B cell (primary cell): ENCODE results near the gene SC5D. TPM values are rescaled to one million over a fixed set of nuclear protein-coding genes. Genes with fewer than 3 reads are reported as not detected.

Experiments
- ATAC-seq: fragments of 200-7000 bp; cut with Tn5 transposase; one replicate; pipeline ENCODE4 v1.10.0; 2021; ENCODE audit warnings: low read depth, mild to moderate bottlenecking, moderate number of reproducible peaks, moderate library complexity
- CTCF ChIA-PET: fragments of 350-600 bp; sonication (Branson Sonifier 250); formaldehyde crosslinking; loops from one replicate; lab custom pipeline; 2021; ENCODE audit warnings: antibody characterized with exemption, inconsistent platforms; lab: Charles Lee
- POLR2A ChIA-PET: fragments of 350-600 bp; sonication (Branson Sonifier 250); formaldehyde crosslinking; loops from one replicate; lab custom pipeline; 2021; ENCODE audit warnings: antibody characterized with exemption; lab: Charles Lee
- DNase-seq: peaks from one replicate; pipeline ENCODE4 v3.0.0; 2013
- H2AFZ ChIP-seq: 2 replicates; pipeline ENCODE4 v1.6.1; 2012; ENCODE audit warnings: mild to moderate bottlenecking, low read depth, low read length; ENCODE audit not compliant: insufficient read depth, poor library complexity, severe bottlenecking
- H3K27ac ChIP-seq, 2 donors: 1 replicate in 1 of 2; 2 replicates in 1 of 2; pipeline ENCODE4 v1.5.1; 2012 to 2013; ENCODE audit warnings: low read length in 2 of 2, mild to moderate bottlenecking in 2 of 2, moderate library complexity in 1 of 2
- H3K27me3 ChIP-seq, 4 experiments: fragments of 200-600 bp in 1 of 4; sonication (generic) in 1 of 4; replicated peaks in 1 of 4; 1 replicate in 2 of 4; 2 replicates in 2 of 4; pipeline versions ENCODE4 v1.6.1 to v1.7.0; 2013 to 2016; ENCODE audit warnings: low read length in 3 of 4, mild to moderate bottlenecking in 2 of 4, mixed read lengths in 1 of 4, moderate library complexity in 1 of 4; ENCODE audit not compliant: insufficient read depth in 4 of 4, control insufficient read depth in 3 of 4; ENCODE audit errors: control extremely low read depth in 1 of 4
- H3K36me3 ChIP-seq, 2 experiments: replicated peaks in 1 of 2; 1 replicate in 1 of 2; 2 replicates in 1 of 2; pipeline versions ENCODE4 v1.6.1 to v1.7.1; 2013; ENCODE audit warnings: low read length in 1 of 2; ENCODE audit not compliant: insufficient read depth in 2 of 2, control insufficient read depth in 1 of 2; ENCODE audit errors: control extremely low read depth in 1 of 2, extremely low read depth in 1 of 2
- H3K4me1 ChIP-seq, 2 donors: fragments of 200-600 bp in 1 of 2; sonication (generic) in 1 of 2; 1 replicate in 1 of 2; 2 replicates in 1 of 2; pipeline versions ENCODE4 v1.5.1 to v1.6.1; 2013 to 2017; ENCODE audit warnings: low read length in 2 of 2; ENCODE audit not compliant: control insufficient read depth in 2 of 2, insufficient read depth in 2 of 2
- H3K4me2 ChIP-seq: replicated peaks from 2 replicates; pipeline ENCODE3; 2012; ENCODE audit warnings: mild to moderate bottlenecking, low read depth, low read length; ENCODE audit not compliant: poor library complexity, severe bottlenecking
- H3K4me3 ChIP-seq, 5 experiments: fragments of 200-600 bp in 1 of 5; sonication (generic) in 1 of 5; 1 replicate in 3 of 5; 2 replicates in 2 of 5; pipeline versions ENCODE4 v1.5.1 to v1.7.0; 2011 to 2016; ENCODE audit warnings: low read length in 4 of 5, mild to moderate bottlenecking in 4 of 5, low read depth in 2 of 5, control low read depth in 1 of 5, moderate library complexity in 1 of 5; ENCODE audit not compliant: insufficient read depth in 1 of 5; ENCODE audit errors: control extremely low read depth in 1 of 5, extremely low read depth in 1 of 5
- H3K79me2 ChIP-seq: fragments of 200-600 bp; sonication (generic); one replicate; pipeline ENCODE4 v1.6.0; 2016; ENCODE audit warnings: low read length; ENCODE audit not compliant: control insufficient read depth, insufficient read depth
- H3K9ac ChIP-seq: fragments of 200-600 bp; sonication (generic); 2 replicates; pipeline ENCODE4 v1.6.1; 2017; ENCODE audit warnings: mild to moderate bottlenecking, low read length, moderate library complexity
- H3K9me3 ChIP-seq, 3 donors: one replicate each; pipeline versions ENCODE4 v1.6.1 to v1.7.1; 2013; ENCODE audit warnings: low read length in 2 of 3; ENCODE audit not compliant: control insufficient read depth in 2 of 3, insufficient read depth in 1 of 3; ENCODE audit errors: control extremely low read depth in 1 of 3
- H4K20me1 ChIP-seq: 2 replicates; pipeline ENCODE4 v1.6.0; 2012; ENCODE audit warnings: mild to moderate bottlenecking, low read length; ENCODE audit not compliant: insufficient read depth, control insufficient read depth, poor library complexity, severe bottlenecking
- H3K27ac Mint-ChIP-seq: one replicate; pipeline ENCODE4 v1.8.0; 2021; ENCODE audit warnings: mixed read lengths
- H3K27me3 Mint-ChIP-seq: one replicate; pipeline ENCODE4 v1.8.0; 2021; ENCODE audit warnings: mixed read lengths
- H3K4me1 Mint-ChIP-seq: one replicate; pipeline ENCODE4 v1.8.0; 2021; ENCODE audit warnings: mixed read lengths
- H3K4me3 Mint-ChIP-seq: one replicate; pipeline ENCODE4 v1.8.0; 2021; ENCODE audit warnings: mixed read lengths
- H3K9me3 Mint-ChIP-seq: one replicate; pipeline ENCODE4 v1.8.0; 2022; ENCODE audit warnings: mixed read lengths; ENCODE audit not compliant: insufficient read depth
- EZH2 ChIP-seq: IDR thresholded peaks from 2 replicates; pipeline ENCODE4 v1.6.1; 2012; ENCODE audit warnings: borderline replicate concordance, low read depth, mild to moderate bottlenecking, moderate library complexity, low read length; ENCODE audit not compliant: insufficient read depth, poor library complexity, severe bottlenecking
- WGBS: methylation state at CpG from one replicate; pipeline ENCODE4 v1.1.5; 2013; ENCODE audit warnings: missing lambda C conversion rate; ENCODE audit not compliant: insufficient coverage; 5-methylcytosine and 5-hydroxymethylcytosine counted together
- intact Hi-C: fragments of 100-400 bp; cut with micrococcal nuclease; formaldehyde crosslinking; loops from one replicate; pipeline ENCODE4 v1.10.0; 2022
- polyA plus RNA-seq: library from polyadenylated mRNA; depleted of rRNA; stranded (reverse); fragments of >200 nt; gene quantifications from 2 replicates; pipeline ENCODE4 v1.2.3, GENCODE V29; 2012
- total RNA-seq, 2 donors: library from RNA; stranded (reverse); fragments of 120-200 nt in 1 of 2; gene quantifications; 1 replicate in 1 of 2; 2 replicates in 1 of 2; pipeline versions ENCODE4 v1.2.3 to v1.2.4, GENCODE V29; 2013 to 2022
- TF ChIP-seq, protein P1 (sequence below): fragments of 200-600 bp; IDR thresholded peaks from one replicate; pipeline ENCODE4 v1.8.0; 2022; ENCODE audit warnings: antibody characterized with exemption, mild to moderate bottlenecking

Gene SC5D
- total and polyA plus RNA-seq, 2 donors (not counting 1 experiment from before 2014, with no cell fraction given), result 15.2 to 54.8 TPM

DNA sequence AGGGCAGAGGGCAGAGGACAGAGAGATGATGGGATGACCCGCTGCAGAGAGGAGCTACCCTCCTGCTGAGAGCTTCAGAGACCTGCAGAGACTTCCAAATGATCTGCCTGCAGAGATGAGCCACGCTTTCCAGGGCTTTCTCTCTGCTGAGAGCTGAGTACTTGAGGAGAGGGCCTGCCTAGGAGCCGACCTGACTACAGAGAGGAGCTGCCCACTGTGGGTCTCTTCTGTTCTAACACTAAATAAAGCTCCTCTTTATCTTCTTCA lies 45.9 kb upstream of the SC5D start:
- TF ChIP-seq, protein P1, sequence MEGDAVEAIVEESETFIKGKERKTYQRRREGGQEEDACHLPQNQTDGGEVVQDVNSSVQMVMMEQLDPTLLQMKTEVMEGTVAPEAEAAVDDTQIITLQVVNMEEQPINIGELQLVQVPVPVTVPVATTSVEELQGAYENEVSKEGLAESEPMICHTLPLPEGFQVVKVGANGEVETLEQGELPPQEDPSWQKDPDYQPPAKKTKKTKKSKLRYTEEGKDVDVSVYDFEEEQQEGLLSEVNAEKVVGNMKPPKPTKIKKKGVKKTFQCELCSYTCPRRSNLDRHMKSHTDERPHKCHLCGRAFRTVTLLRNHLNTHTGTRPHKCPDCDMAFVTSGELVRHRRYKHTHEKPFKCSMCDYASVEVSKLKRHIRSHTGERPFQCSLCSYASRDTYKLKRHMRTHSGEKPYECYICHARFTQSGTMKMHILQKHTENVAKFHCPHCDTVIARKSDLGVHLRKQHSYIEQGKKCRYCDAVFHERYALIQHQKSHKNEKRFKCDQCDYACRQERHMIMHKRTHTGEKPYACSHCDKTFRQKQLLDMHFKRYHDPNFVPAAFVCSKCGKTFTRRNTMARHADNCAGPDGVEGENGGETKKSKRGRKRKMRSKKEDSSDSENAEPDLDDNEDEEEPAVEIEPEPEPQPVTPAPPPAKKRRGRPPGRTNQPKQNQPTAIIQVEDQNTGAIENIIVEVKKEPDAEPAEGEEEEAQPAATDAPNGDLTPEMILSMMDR, result no peak
- TF ChIP-seq EZH2, result no peak
- POLR2A ChIA-PET, result no interaction called here
- H3K9ac ChIP-seq, result no peak overlapping the region
- Mint-ChIP-seq H3K27ac (no peak overlapping the region), H3K4me1 (peaks cover 3% of the 10 kb centered on the region), H3K4me3 (no peak overlapping the region), H3K27me3 (no peaks in the 10 kb centered on the region), H3K9me3 (no peaks in the 10 kb centered on the region)
- H4K20me1 ChIP-seq, result no peaks in the 10 kb centered on the region
- no peak for ATAC-seq
- no peaks in the 10 kb centered on the region for H3K79me2 ChIP-seq
- no peaks in the 10 kb centered on the region for H3K4me1 ChIP-seq
- intact Hi-C loops, result no loop called here
- H3K36me3 ChIP-seq, result no peaks in the 10 kb centered on the region
- H3K27ac ChIP-seq, result no peak overlapping the region
- H3K27me3 ChIP-seq, result peaks cover 0 to 3% (median 0%) of the 10 kb centered on the region in 4 experiments
- no peak overlapping the region for H3K4me2 ChIP-seq
- CTCF ChIA-PET, result interaction anchor here (1.5 to 3.1 kb wide), 4 partner anchors 10 to 345 kb away, joined by 5 to 21 read pairs (median 7); partner anchors contain the start of gene SC5D
- no peak overlapping the region for H3K4me3 ChIP-seq
- DNase-seq, result no peak
- no peaks in the 10 kb centered on the region for H3K9me3 ChIP-seq
- WGBS, result 90% methylated on average over 3 of the region's 3 CpGs
- H2AFZ ChIP-seq, result no peak overlapping the region

DNA sequence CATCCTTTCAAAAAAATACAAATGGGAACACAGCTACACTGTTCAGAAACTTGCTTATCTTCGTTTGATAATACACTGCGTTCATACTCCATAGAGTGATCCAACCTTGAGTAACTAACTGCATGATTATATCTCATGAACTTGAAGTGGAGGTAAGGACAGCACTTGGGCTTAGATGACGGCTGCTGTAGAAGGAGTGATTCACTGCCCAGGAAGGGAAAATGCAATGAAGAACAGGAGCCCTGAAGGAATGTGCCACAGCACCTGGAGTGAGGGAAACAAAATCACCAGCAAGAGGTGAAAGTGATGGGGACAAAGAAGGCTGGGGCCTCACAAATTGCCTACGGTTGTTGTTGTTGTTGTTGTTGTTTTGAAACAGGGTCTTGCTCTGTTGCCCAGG lies 44.1 kb upstream of the SC5D start:
- peaks cover 0 to 2% (median 0%) of the 10 kb centered on the region in 3 donors for H3K9me3 ChIP-seq
- no peak for TF ChIP-seq EZH2
- TF ChIP-seq, protein P1, result no peak
- no peaks in the 10 kb centered on the region for H3K79me2 ChIP-seq
- ATAC-seq, result no peak
- no peak for DNase-seq
- Mint-ChIP-seq H3K27me3 (no peaks in the 10 kb centered on the region), H3K4me1 (peaks cover 3% of the 10 kb centered on the region), H3K27ac (no peak overlapping the region), H3K4me3 (no peak overlapping the region), H3K9me3 (no peaks in the 10 kb centered on the region)
- H3K9ac ChIP-seq, result no peak overlapping the region
- no peak overlapping the region for H3K27ac ChIP-seq
- POLR2A ChIA-PET, result no interaction called here
- no peak overlapping the region for H3K4me2 ChIP-seq
- no peaks in the 10 kb centered on the region for H3K4me1 ChIP-seq
- peaks cover 0 to 3% (median 0%) of the 10 kb centered on the region in 4 experiments for H3K27me3 ChIP-seq
- CTCF ChIA-PET, result interaction anchor here (0.9 to 3.1 kb wide), 3 partner anchors 33 to 737 kb away, joined by 3 to 21 read pairs (median 3); partner anchors contain the start of gene GRIK4
- no peak overlapping the region for H2AFZ ChIP-seq
- no peak overlapping the region for H3K4me3 ChIP-seq
- intact Hi-C loops, result no loop called here
- 93% methylated on average over 2 of the region's 4 CpGs for WGBS
- H4K20me1 ChIP-seq, result no peaks in the 10 kb centered on the region
- H3K36me3 ChIP-seq, result no peaks in the 10 kb centered on the region
